22Rv1 (cell line): ENCODE results near the gene RPRD2.

Source experiments
- H3K27ac ChIP-seq: fragments of 450-650 bp; 2 replicates; pipeline ENCODE4 v1.5.1; 2017
- CTCF ChIP-seq: fragments of 450-650 bp; IDR thresholded peaks from 2 replicates; pipeline ENCODE4 v1.5.1; 2017; ENCODE audit warnings: mild to moderate bottlenecking
- ZFX ChIP-seq: fragments of 450-650 bp; IDR thresholded peaks from 2 replicates; pipeline ENCODE4 v1.6.1; 2017; ENCODE audit warnings: antibody characterized with exemption, borderline replicate concordance

The RPRD2 gene

GRCh38 chr1:150484431-150484830 lies 120.5 kb downstream of the RPRD2 start:
- TF ChIP-seq ZFX: no peak
- no peak for TF ChIP-seq CTCF
- H3K27ac ChIP-seq: no peak overlapping the region

- no peak overlapping the region for H3K27ac ChIP-seq
- TF ChIP-seq CTCF (no peak), ZFX (no peak)
Measured at GRCh38 chr1:150484861-150485260, 120.9 kb downstream of the RPRD2 start.

- H3K27ac ChIP-seq: peak within 1 kb of the TSS; percentile 58
- no peak for TF ChIP-seq CTCF
Measured at GRCh38 chr1:150486966-150487762, 123.2 kb downstream of the RPRD2 start, which contains the start of gene TARS2. Gene TARS2 (plus strand): TSS chr1:150487419. CDS start chr1:150487451, 32 bp downstream.

- peak overlapping the region; percentile 58 for H3K27ac ChIP-seq
Measured at GRCh38 chr1:150487763-150488115, 123.8 kb downstream of the RPRD2 start.

GRCh38 chr1:150493175-150493574 lies 129.2 kb downstream of the RPRD2 start:
- H3K27ac ChIP-seq: no peak overlapping the region
- no peak for TF ChIP-seq ZFX
- TF ChIP-seq CTCF: no peak

More at GRCh38 chr1:150487763-150488115, 123.8 kb downstream of the RPRD2 start:
- no peak for TF ChIP-seq CTCF
- no peak for TF ChIP-seq ZFX

GRCh38 chr1:150498342-150498741 lies 134.4 kb downstream of the RPRD2 start:
- no peak for TF ChIP-seq ZFX
- no peak for TF ChIP-seq CTCF
- H3K27ac ChIP-seq: no peak overlapping the region

- no peak overlapping the region for H3K27ac ChIP-seq
- TF ChIP-seq ZFX (no peak), CTCF (no peak)
Measured at GRCh38 chr1:150505431-150505830, 141.5 kb downstream of the RPRD2 start.
